Sigmoid colon (tissue), 7 donors: ENCODE measurements around the gene RAB1B. TPM values are rescaled to one million over a fixed set of nuclear protein-coding genes. Genes with fewer than 3 reads are reported as not detected.
"Not testable (repeated sequence)": the region's sequence is repeated elsewhere in the genome, so short reads cannot be mapped to it uniquely, and the experiment has no call there.

Experiments
- DNase-seq: peaks from one replicate; pipeline ENCODE4 v3.0.0-alpha.2; 2019
- H3K27ac ChIP-seq, 4 donors: fragments of 200-600 bp; sonication (generic); one replicate each; pipeline ENCODE4 v1.5.1; 2016 to 2019; ENCODE audit warnings: mild to moderate bottlenecking in 1 of 4
- H3K27me3 ChIP-seq, 3 donors: fragments of 200-600 bp; sonication (generic); one replicate each; pipeline ENCODE4 v1.5.1; 2019; ENCODE audit warnings: mild to moderate bottlenecking in 1 of 3
- H3K36me3 ChIP-seq, 4 donors: fragments of 200-600 bp; sonication (generic); one replicate each; pipeline ENCODE4 v1.5.1; 2016 to 2019
- H3K4me1 ChIP-seq, 4 donors: fragments of 200-600 bp; sonication (generic); one replicate each; pipeline ENCODE4 v1.5.1; 2017 to 2019
- H3K4me3 ChIP-seq, 4 donors: fragments of 200-600 bp; sonication (generic); one replicate each; pipeline ENCODE4 v1.5.1; 2017 to 2019; ENCODE audit warnings: mild to moderate bottlenecking in 2 of 4, moderate library complexity in 1 of 4
- H3K9me3 ChIP-seq, 4 donors: fragments of 200-600 bp in 3 of 4; sonication (generic) in 3 of 4; one replicate each; pipeline versions ENCODE4 v1.5.1 to v1.6.1; 2013 to 2019
- CTCF ChIP-seq, 4 experiments: fragments of 450-650 bp in 3 of 4; fragments of 200-600 bp in 1 of 4; IDR thresholded peaks; one replicate each; pipeline ENCODE4 v1.5.1; 2016 to 2019; ENCODE audit warnings: antibody characterized with exemption in 4 of 4, mild to moderate bottlenecking in 3 of 4, moderate library complexity in 2 of 4
- EP300 ChIP-seq, 4 donors: sonication (generic); formaldehyde crosslinking; IDR thresholded peaks; one replicate each; pipeline ENCODE4 v1.6.1; 2017; ENCODE audit warnings: antibody characterized with exemption in 4 of 4
- POLR2A ChIP-seq, 2 donors: fragments of 450-650 bp; IDR thresholded peaks; one replicate each; pipeline ENCODE4 v1.6.1; 2016; ENCODE audit warnings: antibody characterized with exemption in 2 of 2, mild to moderate bottlenecking in 2 of 2, moderate library complexity in 2 of 2
- POLR2AphosphoS5 ChIP-seq, 4 donors: sonication (generic); formaldehyde crosslinking; IDR thresholded peaks; one replicate each; pipeline ENCODE4 v1.6.1; 2017; ENCODE audit warnings: antibody characterized with exemption in 4 of 4
- WGBS, 2 donors: extraction: QIAGEN DNeasy Blood & Tissue Kit; methylation state at CpG; one replicate each; pipeline ENCODE4 v1.1.7; 2013; 5-methylcytosine and 5-hydroxymethylcytosine counted together
- intact Hi-C: fragments of 100-400 bp; cut with DNase I; formaldehyde crosslinking; loops from one replicate; pipeline ENCODE4 v1.15.1; 2023
- polyA plus RNA-seq, 3 donors: library from polyadenylated mRNA; stranded (reverse); fragments of 200-250 nt; gene quantifications; one replicate each; pipeline ENCODE4 v1.2.3, GENCODE V29; 2013
- total RNA-seq, 4 donors: library from RNA; depleted of rRNA; stranded (reverse); fragments of >200 nt; gene quantifications; one replicate each; pipeline ENCODE4 v1.1.0, GENCODE V29; 2016
- donor health status: healthy with polysubstance abuse.
- donor health status: Bipolar disorder and iron deficiency.
- donor health status: healthy.

Gene RAB1B
- total and polyA plus RNA-seq, 7 donors: 65.4 to 286 (median 93.7) TPM

- no peak for TF ChIP-seq CTCF (IDR thresholded peaks at IDR 0.05)
- TF ChIP-seq EP300 (IDR thresholded peaks at IDR 0.05): no peak
- TF ChIP-seq POLR2AphosphoS5 (IDR thresholded peaks at IDR 0.05): no peak
- no peak for TF ChIP-seq POLR2A (IDR thresholded peaks at IDR 0.05)
- Histone ChIP-seq H3K27ac (no peak overlapping the region), H3K27me3 (no peaks in the 10 kb centered on the region), H3K4me3 (no peak overlapping the region), H3K9me3 (no peaks in the 10 kb centered on the region), H3K4me1 (peaks cover 0 to 21% (median 16%) of the 10 kb centered on the region in 4 donors), H3K36me3 (no peaks in the 10 kb centered on the region)
- intact Hi-C loops: no loop called here
- DNase-seq: no peak
- 67 to 77% methylated on average over 3 of the region's 3 CpGs for WGBS, 2 donors
Observed at GRCh38 chr11:66309475-66309874, 41.0 kb downstream of the RAB1B start.

GRCh38 chr11:66310324-66310723 lies 41.9 kb downstream of the RAB1B start:
- Histone ChIP-seq H3K36me3 (no peaks in the 10 kb centered on the region), H3K4me1 (peaks cover 0 to 30% (median 25%) of the 10 kb centered on the region in 4 donors), H3K27ac (no peak overlapping the region), H3K27me3 (no peaks in the 10 kb centered on the region), H3K9me3 (no peaks in the 10 kb centered on the region), H3K4me3 (no peak overlapping the region)
- no peak for DNase-seq
- TF ChIP-seq EP300 (IDR thresholded peaks at IDR 0.05) (no peak), POLR2AphosphoS5 (IDR thresholded peaks at IDR 0.05) (no peak), CTCF (IDR thresholded peaks at IDR 0.05) (no peak), POLR2A (IDR thresholded peaks at IDR 0.05) (no peak)
- intact Hi-C loops: no loop called here
- WGBS, 2 donors: 61 to 89% methylated on average over 8 of the region's 8 CpGs

- H3K27me3 ChIP-seq, intact Hi-C loops, H3K9me3 ChIP-seq, DNase-seq, H3K4me3 ChIP-seq, H3K36me3 ChIP-seq: not testable (repeated sequence)
- WGBS, 2 donors: 86 to 91% methylated on average over 18 of the region's 18 CpGs
- H3K4me1 ChIP-seq: peaks cover 0 to 36% (median 31%) of the 10 kb centered on the region in 4 donors
- peak overlapping the region in 2 of 4 donors; percentile 86 to 90 for H3K27ac ChIP-seq
Observed at GRCh38 chr11:66310803-66311440, 42.5 kb downstream of the RAB1B start.

GRCh38 chr11:66311470-66311964 lies 43.1 kb downstream of the RAB1B start:
- Histone ChIP-seq H3K36me3 (no peaks in the 10 kb centered on the region), H3K9me3 (no peaks in the 10 kb centered on the region), H3K27ac (peak overlapping the region; percentile 86 to 94 (median 90)), H3K4me3 (peak overlapping the region; percentile 47 to 58 (median 52)), H3K27me3 (no peaks in the 10 kb centered on the region), H3K4me1 (peaks cover 0 to 42% (median 37%) of the 10 kb centered on the region in 4 donors)
- intact Hi-C loops: no loop called here
- DNase-seq: no peak
- WGBS, 2 donors: 33 to 36% methylated on average over 26 of the region's 26 CpGs
- no peak for TF ChIP-seq EP300 (IDR thresholded peaks at IDR 0.05)
- peak in 2 of 4 experiments; percentile 86 to 96 for TF ChIP-seq CTCF (IDR thresholded peaks at IDR 0.05)

- no peaks in the 10 kb centered on the region for H3K36me3 ChIP-seq
- DNase-seq: peak; percentile 96
- H3K27me3 ChIP-seq: no peaks in the 10 kb centered on the region
- intact Hi-C loops: loop anchor here (1.0 kb wide), 3 partner anchors 16 to 74 kb away; partner anchors contain the start of gene BRMS1
- H3K9me3 ChIP-seq: no peaks in the 10 kb centered on the region
- H3K4me1 ChIP-seq: peaks cover 0 to 47% (median 42%) of the 10 kb centered on the region in 4 donors
- WGBS, 2 donors: 0% methylated on average over 44 of the region's 44 CpGs
- peak overlapping the region; percentile 47 to 58 (median 52) for H3K4me3 ChIP-seq
- peak overlapping the region; percentile 86 to 94 (median 90) for H3K27ac ChIP-seq
- no peak for TF ChIP-seq POLR2A (IDR thresholded peaks at IDR 0.05)
- TF ChIP-seq POLR2AphosphoS5 (IDR thresholded peaks at IDR 0.05): peak; percentile 32 to 84 (median 44)
- no peak for TF ChIP-seq EP300 (IDR thresholded peaks at IDR 0.05)
- TF ChIP-seq CTCF (IDR thresholded peaks at IDR 0.05): peak; percentile 8 to 98 (median 61)
Observed at GRCh38 chr11:66311965-66312548, 43.6 kb downstream of the RAB1B start.
